Urinary bladder (tissue), 4 donors: ENCODE measurements around the gene GNAT1. TPM values are rescaled to one million over a fixed set of nuclear protein-coding genes. Genes with fewer than 3 reads are reported as not detected.

Experiments
- DNase-seq: peaks from one replicate; pipeline ENCODE4 v3.0.0-alpha.2; 2015; ENCODE audit errors: extremely low spot score
- H3K27ac ChIP-seq: one replicate; pipeline ENCODE4 v1.5.1; 2013; ENCODE audit warnings: low read depth, mild to moderate bottlenecking, moderate library complexity
- H3K36me3 ChIP-seq: one replicate; pipeline ENCODE4 v1.6.1; 2013; ENCODE audit warnings: mild to moderate bottlenecking, moderate library complexity; ENCODE audit not compliant: insufficient read depth
- H3K4me1 ChIP-seq: one replicate; pipeline ENCODE4 v1.6.1; 2013; ENCODE audit warnings: mild to moderate bottlenecking, moderate library complexity; ENCODE audit not compliant: insufficient read depth
- H3K4me3 ChIP-seq: one replicate; pipeline ENCODE4 v1.5.1; 2013; ENCODE audit warnings: low read depth, low read length
- WGBS: extraction: QIAGEN DNeasy Blood & Tissue Kit; methylation state at CpG from one replicate; pipeline ENCODE4 v1.1.7; 2013; 5-methylcytosine and 5-hydroxymethylcytosine counted together
- polyA plus RNA-seq: library from polyadenylated mRNA; stranded (reverse); fragments of 200-250 nt; gene quantifications from one replicate; pipeline ENCODE4 v1.2.3, GENCODE V29; 2013
- total RNA-seq: library from RNA; depleted of rRNA; stranded (reverse); fragments of >200 nt; gene quantifications from one replicate; pipeline ENCODE4 v1.2.3, GENCODE V29; 2014
- donor health status: healthy with polysubstance abuse.
- donor health status: healthy.

The GNAT1 gene
- total and polyA plus RNA-seq, 2 donors: not detected

DNA sequence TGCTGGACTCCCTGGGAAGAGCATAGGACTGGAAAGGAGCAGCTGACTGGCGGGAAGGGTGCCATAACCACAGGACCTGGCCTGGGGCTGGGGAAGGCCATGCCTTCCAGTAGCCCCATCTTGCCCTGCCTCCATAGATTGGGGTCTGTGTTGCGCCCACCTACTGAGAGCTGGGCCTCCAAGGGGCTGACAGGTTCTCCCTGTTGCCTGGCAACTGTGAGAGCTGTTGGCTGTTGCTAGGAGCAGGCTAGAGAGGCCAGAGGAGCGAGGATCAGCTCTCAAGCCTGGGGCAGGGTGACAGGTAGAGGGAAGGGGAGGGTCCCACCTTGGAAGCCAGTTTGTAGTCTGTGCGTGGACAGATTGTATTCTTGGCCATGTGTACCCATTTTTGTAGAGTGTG, 41.8 kb downstream of the GNAT1 start:
- no peak for DNase-seq
- H3K4me1 ChIP-seq: no peaks in the 10 kb centered on the region
- H3K36me3 ChIP-seq: no peaks in the 10 kb centered on the region
- H3K4me3 ChIP-seq: no peak overlapping the region
- WGBS: 90% methylated on average over 4 of the region's 4 CpGs
- H3K27ac ChIP-seq: no peak overlapping the region

- Histone ChIP-seq H3K4me1 (no peaks in the 10 kb centered on the region), H3K27ac (peak within 1 kb of the TSS; percentile 98)
- DNase-seq: peak; percentile 96
These were observed 44.5 kb downstream of the GNAT1 start, which contains the start of gene GNAI2 for GRCh38 chr3:50235716-50236483. Gene GNAI2, plus strand, starts transcription at chr3:50236204. Its CDS starts 132 bp downstream, at chr3:50236336.

GRCh38 chr3:50236484-50237132, 45.2 kb downstream of the GNAT1 start:
- Histone ChIP-seq H3K4me3 (peak overlapping the region; percentile 86), H3K36me3 (no peaks in the 10 kb centered on the region), H3K4me1 (no peaks in the 10 kb centered on the region), H3K27ac (peak overlapping the region; percentile 98)
- no peak for DNase-seq
- WGBS: 1% methylated on average over 13 of the region's 13 CpGs

More at GRCh38 chr3:50235716-50236483, 44.5 kb downstream of the GNAT1 start, which contains the start of gene GNAI2:
- H3K4me3 ChIP-seq: peak within 1 kb of the TSS; percentile 86
- H3K36me3 ChIP-seq: no peaks in the 10 kb centered on the region
- WGBS: under 1% methylated on average over 75 of the region's 75 CpGs

DNA sequence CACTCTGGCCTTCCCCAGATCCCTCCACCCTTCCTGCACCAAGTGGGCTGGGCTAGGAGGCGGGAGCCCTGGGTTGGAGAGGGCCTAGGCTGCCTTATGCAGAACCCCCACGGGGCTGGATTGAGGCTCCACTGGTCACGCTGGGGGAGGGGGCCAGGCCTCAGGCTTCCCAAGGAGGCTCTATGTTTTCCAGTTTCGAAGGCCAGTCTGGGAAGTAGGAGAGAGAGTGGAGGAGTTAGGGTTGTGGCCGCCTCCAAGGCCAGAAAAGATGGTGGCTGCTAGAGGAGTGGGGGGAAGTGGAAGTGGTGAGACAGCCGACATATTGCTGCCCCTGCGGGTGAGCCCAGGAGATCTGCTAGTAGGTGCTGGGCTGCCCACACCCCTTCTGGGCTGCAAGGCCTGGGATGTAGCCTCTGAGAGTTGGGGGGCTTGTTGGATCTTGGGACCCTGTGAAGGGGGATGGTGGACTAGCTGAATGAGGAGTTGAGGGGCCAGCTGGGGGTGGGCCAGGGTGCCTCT, 45.8 kb downstream of the GNAT1 start:
- H3K4me1 ChIP-seq: no peaks in the 10 kb centered on the region
- DNase-seq: no peak

GRCh38 chr3:50237754-50238548, 46.5 kb downstream of the GNAT1 start:
- peak overlapping the region; percentile 86 for H3K4me3 ChIP-seq
- peak overlapping the region; percentile 89 for H3K27ac ChIP-seq
- no peaks in the 10 kb centered on the region for H3K36me3 ChIP-seq
- no peaks in the 10 kb centered on the region for H3K4me1 ChIP-seq
- no peak for DNase-seq
- under 1% methylated on average over 31 of the region's 31 CpGs for WGBS

More for the DNA sequence above, 45.8 kb downstream of the GNAT1 start:
- WGBS: 2% methylated on average over 7 of the region's 7 CpGs
- H3K27ac ChIP-seq: peak overlapping the region; percentile 89
- H3K4me3 ChIP-seq: peak overlapping the region; percentile 86
- H3K36me3 ChIP-seq: no peaks in the 10 kb centered on the region

- 35% methylated on average over 7 of the region's 7 CpGs for WGBS
- Histone ChIP-seq H3K36me3 (no peaks in the 10 kb centered on the region), H3K4me1 (no peaks in the 10 kb centered on the region), H3K4me3 (peak overlapping the region; percentile 86), H3K27ac (peak overlapping the region; percentile 89)
- DNase-seq: no peak
These were observed 47.2 kb downstream of the GNAT1 start for GRCh38 chr3:50238549-50239026.

DNA sequence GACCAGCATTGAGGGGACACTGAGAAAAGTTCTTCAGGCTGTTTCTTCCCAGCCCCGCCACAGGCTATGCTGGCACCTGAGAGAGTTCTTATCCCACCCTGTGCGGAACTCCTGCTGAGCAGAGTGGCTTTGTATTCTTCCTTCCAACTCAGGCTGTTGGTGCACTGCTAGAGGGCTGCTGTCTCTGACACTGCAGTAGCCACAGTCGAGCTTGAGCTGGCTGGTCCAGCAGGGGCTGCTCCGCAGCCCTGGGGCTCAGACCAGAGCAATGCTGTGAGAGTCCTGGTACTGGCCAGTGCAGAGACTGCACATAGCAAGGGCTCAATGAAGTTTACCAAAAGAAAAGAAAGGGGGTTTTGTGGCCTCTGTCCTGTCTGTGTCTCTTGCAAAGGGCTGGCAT, 48.2 kb downstream of the GNAT1 start:
- Histone ChIP-seq H3K4me3 (no peak overlapping the region), H3K36me3 (no peaks in the 10 kb centered on the region), H3K4me1 (no peaks in the 10 kb centered on the region), H3K27ac (no peak overlapping the region)
- 75% methylated on average over 4 of the region's 4 CpGs for WGBS
- DNase-seq: no peak

GRCh38 chr3:50241163-50241562, 49.8 kb downstream of the GNAT1 start:
- no peaks in the 10 kb centered on the region for H3K36me3 ChIP-seq
- 63% methylated on average over 4 of the region's 4 CpGs for WGBS
- DNase-seq: no peak
- no peak overlapping the region for H3K27ac ChIP-seq
- H3K4me3 ChIP-seq: no peak overlapping the region
- no peaks in the 10 kb centered on the region for H3K4me1 ChIP-seq

DNA sequence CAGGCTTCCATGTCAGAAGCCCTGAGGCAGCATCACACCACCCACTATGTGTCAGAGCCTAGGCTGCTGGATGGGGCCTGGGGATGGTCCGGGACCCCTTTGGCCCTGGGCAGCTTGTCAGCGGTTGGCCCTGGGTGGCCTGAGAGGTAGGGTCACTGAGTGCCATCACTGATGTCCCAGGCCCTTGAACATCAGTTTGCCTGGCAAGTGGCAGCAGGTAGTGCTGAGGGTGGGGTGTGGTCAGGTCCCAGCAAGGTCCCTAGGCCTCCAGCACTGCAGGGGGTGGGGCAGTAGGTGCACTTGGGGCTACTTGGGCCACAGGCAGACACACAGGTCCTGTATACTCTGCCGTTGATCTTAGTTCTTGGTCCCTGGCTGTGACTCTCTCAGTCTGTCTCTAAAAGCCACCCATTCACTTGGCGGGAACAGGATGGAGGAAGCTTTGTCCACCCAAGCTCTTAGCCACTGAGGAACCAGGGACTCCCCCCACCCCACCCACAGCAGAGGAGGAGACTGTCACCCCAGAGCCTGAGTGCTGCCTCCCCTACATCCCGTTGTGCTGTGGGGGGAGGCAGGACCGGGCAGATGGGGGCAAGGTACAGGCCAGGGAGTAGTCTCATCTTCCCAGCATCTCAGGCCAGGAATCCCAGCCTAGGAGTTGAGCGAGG, 50.4 kb downstream of the GNAT1 start:
- Histone ChIP-seq H3K27ac (no peak overlapping the region), H3K4me1 (no peaks in the 10 kb centered on the region), H3K36me3 (no peaks in the 10 kb centered on the region), H3K4me3 (no peak overlapping the region)
- WGBS: 64% methylated on average over 7 of the region's 7 CpGs
- DNase-seq: no peak

GRCh38 chr3:50242381-50242770, 51.0 kb downstream of the GNAT1 start:
- H3K4me1 ChIP-seq: no peaks in the 10 kb centered on the region
- WGBS: 49% methylated on average over 3 of the region's 3 CpGs
- DNase-seq: no peak
- H3K4me3 ChIP-seq: no peak overlapping the region
- H3K27ac ChIP-seq: no peak overlapping the region
- no peaks in the 10 kb centered on the region for H3K36me3 ChIP-seq

- no peak for DNase-seq
- 37% methylated on average over 14 of the region's 14 CpGs for WGBS
- Histone ChIP-seq H3K36me3 (no peaks in the 10 kb centered on the region), H3K27ac (peak overlapping the region; percentile 31), H3K4me3 (no peak overlapping the region), H3K4me1 (no peaks in the 10 kb centered on the region)
These were observed 51.6 kb downstream of the GNAT1 start for GRCh38 chr3:50242851-50243542.

- Histone ChIP-seq H3K27ac (peak overlapping the region; percentile 31), H3K36me3 (no peaks in the 10 kb centered on the region), H3K4me1 (no peaks in the 10 kb centered on the region), H3K4me3 (no peak overlapping the region)
- DNase-seq: no peak
- 80% methylated on average over 4 of the region's 4 CpGs for WGBS
These were observed 52.1 kb downstream of the GNAT1 start for GRCh38 chr3:50243543-50243895.
